Natural killer cell treated with Interleukin-12 subunit alpha and Interleukin-12 subunit beta and Interleukin-15 and Interleukin-18, amount 100 ng/mL, for 72 hours (primary cell): ENCODE results near the gene MFN1. TPM values are rescaled to one million over a fixed set of nuclear protein-coding genes. Genes with fewer than 3 reads are reported as not detected.

Source experiments
- ATAC-seq, 2 donors: fragments of 150-1000 bp; cut with Tn5 transposase in 1 of 2; sonication (Bioruptor Pico), chemical (Tn5 transposase) in 1 of 2; 2 replicates each; pipeline ENCODE4 v1.10.0; 2021
- DNase-seq: peaks from one replicate; pipeline ENCODE4 v3.0.0; 2022; ENCODE audit warnings: low spot score
- H3K27ac Mint-ChIP-seq, 2 donors: 1 replicate in 1 of 2; 2 replicates in 1 of 2; pipeline ENCODE4 v1.8.0; 2022; ENCODE audit warnings: mixed read lengths in 2 of 2, mild to moderate bottlenecking in 1 of 2, moderate library complexity in 1 of 2
- H3K27me3 Mint-ChIP-seq, 2 donors: 1 replicate in 1 of 2; 2 replicates in 1 of 2; pipeline ENCODE4 v1.8.0; 2022; ENCODE audit warnings: mixed read lengths in 2 of 2
- H3K36me3 Mint-ChIP-seq: one replicate; pipeline ENCODE4 v1.8.0; 2022; ENCODE audit warnings: mixed read lengths
- H3K4me1 Mint-ChIP-seq, 2 donors: 1 replicate in 1 of 2; 2 replicates in 1 of 2; pipeline ENCODE4 v1.8.0; 2022; ENCODE audit warnings: low read depth in 2 of 2, mixed read lengths in 2 of 2, mild to moderate bottlenecking in 1 of 2
- H3K4me3 Mint-ChIP-seq: one replicate; pipeline ENCODE4 v1.8.0; 2022; ENCODE audit warnings: mixed read lengths
- H3K9me3 Mint-ChIP-seq: 2 replicates; pipeline ENCODE4 v1.8.0; 2022; ENCODE audit warnings: mixed read lengths
- total RNA-seq, 2 donors: library from RNA; stranded (reverse); gene quantifications; one replicate each; pipeline ENCODE4 v1.2.3, GENCODE V29; 2022

The MFN1 gene
- total RNA-seq, 2 donors from 2014 or later = 33.6 to 39.5 TPM

DNA sequence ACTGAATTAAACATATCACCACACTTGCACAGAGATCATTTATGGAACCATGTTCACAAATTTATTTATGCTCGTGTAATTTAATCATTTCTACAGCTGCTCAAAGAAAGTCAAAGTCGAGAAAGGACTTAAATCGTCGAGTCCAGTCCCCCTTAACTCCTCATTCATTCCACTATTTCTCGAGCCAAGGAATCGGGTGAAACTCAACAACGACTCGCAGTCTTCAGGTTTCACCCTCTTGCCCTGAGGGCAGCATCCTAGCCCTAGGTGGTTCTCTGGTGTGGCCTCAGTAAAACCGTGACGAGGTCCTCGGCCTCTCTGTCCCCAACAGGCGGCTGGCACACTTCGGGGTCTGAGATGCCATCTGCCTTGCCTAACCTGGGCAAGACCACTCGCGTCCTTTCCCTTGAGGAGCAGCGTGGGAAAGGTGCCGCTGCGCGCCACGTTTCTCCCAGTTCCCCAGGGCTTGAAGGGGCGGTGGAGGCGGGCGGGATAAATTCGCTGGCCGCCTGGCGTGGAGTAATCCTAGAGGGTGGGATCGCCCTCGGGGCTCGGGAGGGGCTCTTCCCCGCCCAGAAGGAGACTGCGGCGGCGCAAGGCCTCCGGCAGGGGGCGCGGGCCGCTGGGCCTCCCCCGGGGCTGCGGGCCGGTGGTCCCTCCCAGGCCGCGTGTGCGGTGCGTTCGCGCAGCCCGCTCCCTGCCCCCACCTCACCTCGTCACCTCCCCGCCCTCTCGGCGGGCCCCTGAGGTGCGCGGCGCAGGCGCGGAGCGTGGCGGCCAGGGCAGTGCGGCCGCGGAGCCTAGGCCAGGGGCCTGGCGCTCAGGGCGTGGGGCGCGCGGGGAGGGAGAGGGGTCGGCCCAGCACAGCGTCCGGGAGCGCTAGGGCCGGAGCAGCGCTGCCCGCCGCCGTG, 25.0 kb upstream of the MFN1 start, which contains the start of gene ZNF639:
ZNF639 (plus strand) TSS at position 746 of the 911 bp plus-strand sequence. CDS start 5,263 bp downstream, outside the sequence.
- DNase-seq = peak; percentile 89
- H3K4me3 Mint-ChIP-seq = peak within 1 kb of the TSS; percentile 85
- peaks cover 0 to 9% of the 10 kb centered on the region in 2 donors for H3K27me3 Mint-ChIP-seq
- H3K36me3 Mint-ChIP-seq = no peaks in the 10 kb centered on the region
- ATAC-seq = peak; percentile 95
- H3K27ac Mint-ChIP-seq = peak within 1 kb of the TSS; percentile 81 to 86
- no peaks in the 10 kb centered on the region for H3K9me3 Mint-ChIP-seq
- peaks cover 26 to 35% of the 10 kb centered on the region in 2 donors for H3K4me1 Mint-ChIP-seq

DNA sequence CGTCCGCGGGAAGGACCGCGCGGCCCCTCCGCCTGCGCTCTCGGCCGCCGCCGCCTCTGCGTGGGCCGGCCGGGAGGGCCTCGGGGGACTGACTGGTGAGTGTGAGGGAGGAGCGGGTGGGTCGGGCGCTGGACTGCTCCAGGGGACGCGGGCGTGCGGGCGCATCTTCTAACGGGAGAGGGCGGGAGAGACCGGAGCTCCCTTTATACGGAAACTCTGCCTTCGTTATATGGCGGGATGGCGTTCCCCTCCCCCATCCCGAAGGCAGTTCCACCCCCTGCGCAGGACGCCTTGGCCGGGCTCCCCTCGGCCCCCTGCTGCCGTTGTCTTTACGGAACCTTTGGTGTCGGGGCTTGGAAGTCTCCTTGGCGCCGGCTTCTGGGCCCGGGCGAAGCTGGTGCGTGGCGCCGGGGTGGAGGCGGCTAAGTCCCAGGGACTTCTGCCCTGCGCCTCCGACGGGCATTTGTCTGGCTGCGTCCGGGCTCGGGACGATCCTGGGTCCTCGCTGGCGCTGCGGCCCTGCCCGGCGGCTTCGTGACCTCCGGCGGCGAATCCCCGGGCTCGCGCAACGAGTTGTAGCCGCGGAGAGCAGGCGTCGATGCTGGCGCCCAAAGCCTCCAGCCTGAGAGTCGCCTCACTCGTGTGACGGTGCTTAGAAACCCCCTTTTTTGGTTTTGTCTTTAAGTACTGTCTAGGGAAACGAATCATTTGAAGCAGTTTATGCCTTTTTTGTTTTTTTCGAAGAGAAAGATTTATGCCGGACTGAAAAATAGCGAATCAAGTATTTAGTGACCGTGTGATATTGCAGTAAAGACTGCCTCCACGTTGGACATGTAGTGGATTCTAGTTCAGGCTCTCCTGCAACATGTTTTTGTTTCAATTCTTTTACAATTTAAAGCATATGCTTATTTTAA, 24.1 kb upstream of the MFN1 start:
- Mint-ChIP-seq H3K9me3 (no peaks in the 10 kb centered on the region), H3K4me1 (peaks cover 26 to 35% of the 10 kb centered on the region in 2 donors), H3K36me3 (no peaks in the 10 kb centered on the region), H3K27ac (peak overlapping the region; percentile 81 to 86), H3K4me3 (peak overlapping the region; percentile 85), H3K27me3 (peaks cover 0 to 5% of the 10 kb centered on the region in 2 donors)
- ATAC-seq (peak; percentile 64 to 80), DNase-seq (peak; percentile 77)

DNA sequence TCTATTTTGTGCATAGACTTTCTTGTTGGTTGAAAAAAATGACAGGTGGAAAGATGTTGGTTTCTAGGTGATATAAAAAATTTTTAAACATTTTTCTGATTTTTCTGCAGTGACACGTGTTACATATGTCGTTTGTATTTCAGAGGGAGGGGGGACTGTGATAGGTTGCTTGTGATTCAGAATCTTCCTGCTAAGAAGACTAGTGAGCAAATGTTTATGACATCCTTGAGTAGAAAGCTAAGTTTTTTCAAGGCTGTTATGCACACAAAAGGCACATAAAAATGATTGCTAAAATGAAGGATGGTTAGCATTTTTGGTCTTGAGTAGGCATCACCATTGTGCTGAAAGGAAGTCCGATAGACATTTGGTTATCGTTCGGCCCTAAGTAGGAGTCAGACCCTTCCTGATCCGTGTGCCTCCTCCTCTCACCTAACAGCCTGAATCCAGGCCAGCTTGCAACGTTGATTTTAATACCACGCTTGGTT, 23.2 kb upstream of the MFN1 start:
- peaks cover 0 to 2% of the 10 kb centered on the region in 2 donors for H3K27me3 Mint-ChIP-seq
- peak overlapping the region; percentile 81 to 86 for H3K27ac Mint-ChIP-seq
- H3K4me3 Mint-ChIP-seq = peak overlapping the region; percentile 85
- H3K9me3 Mint-ChIP-seq = no peaks in the 10 kb centered on the region
- no peak for ATAC-seq
- no peaks in the 10 kb centered on the region for H3K36me3 Mint-ChIP-seq
- DNase-seq = no peak
- peaks cover 26 to 35% of the 10 kb centered on the region in 2 donors for H3K4me1 Mint-ChIP-seq

DNA sequence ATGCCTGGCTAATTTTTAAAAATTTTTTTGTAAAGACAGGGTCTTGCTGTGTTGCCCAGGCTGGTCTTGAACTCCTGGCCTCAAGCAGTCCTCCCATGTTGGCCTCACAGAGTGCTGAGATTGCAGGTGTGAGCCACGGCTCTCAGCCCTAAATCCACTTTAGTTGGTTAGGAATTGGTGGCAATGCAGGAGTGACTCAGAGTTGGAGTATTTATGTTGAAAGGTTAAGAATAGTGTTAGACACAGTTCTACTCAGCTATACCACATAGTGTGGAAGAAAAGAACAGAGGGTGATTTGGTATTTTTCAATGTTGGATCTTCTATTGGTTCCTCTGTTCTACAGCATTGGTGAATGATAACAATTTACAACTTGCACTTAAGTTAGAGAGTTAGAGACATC, 17.1 kb upstream of the MFN1 start:
- H3K27ac Mint-ChIP-seq = no peak overlapping the region
- H3K4me1 Mint-ChIP-seq = peaks cover 0 to under 1% of the 10 kb centered on the region in 2 donors
- H3K36me3 Mint-ChIP-seq = peaks cover 26% of the 10 kb centered on the region
- no peaks in the 10 kb centered on the region for H3K27me3 Mint-ChIP-seq
- DNase-seq = no peak
- ATAC-seq = no peak
- no peaks in the 10 kb centered on the region for H3K9me3 Mint-ChIP-seq
- no peak overlapping the region for H3K4me3 Mint-ChIP-seq

DNA sequence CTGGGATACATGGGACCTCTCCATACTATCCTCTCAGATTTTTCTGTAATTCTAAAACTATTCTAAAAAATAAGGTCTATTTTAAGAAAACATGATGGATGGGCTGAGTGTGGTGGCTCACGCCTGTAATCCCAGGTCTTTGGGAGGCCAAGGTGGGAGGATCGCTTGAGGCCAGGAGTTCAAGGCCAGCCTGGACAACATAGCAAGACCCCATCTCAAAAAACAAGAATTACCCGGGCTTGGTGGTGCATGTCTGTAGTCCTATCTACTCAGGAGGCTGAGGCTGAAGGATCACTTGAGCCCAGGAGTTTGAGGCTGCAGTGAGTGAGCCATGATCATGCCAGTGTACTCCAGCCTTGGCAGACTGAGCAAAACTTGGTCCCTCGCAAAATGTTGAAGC, 15.3 kb upstream of the MFN1 start:
- DNase-seq = no peak
- Mint-ChIP-seq H3K4me3 (no peak overlapping the region), H3K27ac (no peak overlapping the region), H3K9me3 (no peaks in the 10 kb centered on the region), H3K27me3 (no peaks in the 10 kb centered on the region), H3K4me1 (no peaks in the 10 kb centered on the region), H3K36me3 (peaks cover 29% of the 10 kb centered on the region)
- ATAC-seq = no peak

DNA sequence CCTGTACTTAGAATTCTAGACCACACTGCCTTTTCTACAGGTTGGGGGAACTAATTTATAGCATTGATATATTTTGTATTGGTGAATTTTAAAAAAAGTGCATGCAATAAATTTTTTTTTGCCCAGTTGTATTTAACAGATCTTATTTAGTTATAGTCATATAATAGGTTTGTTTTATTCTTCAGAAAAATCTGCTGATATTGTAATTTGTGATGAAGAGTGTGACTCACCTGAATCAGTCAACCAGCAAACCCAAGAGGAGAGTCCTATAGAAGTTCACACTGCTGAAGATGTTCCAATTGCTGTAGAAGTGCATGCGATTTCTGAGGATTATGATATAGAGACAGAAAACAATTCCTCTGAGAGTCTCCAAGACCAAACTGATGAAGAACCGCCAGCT, 14.4 kb upstream of the MFN1 start:
- Mint-ChIP-seq H3K36me3 (peaks cover 29% of the 10 kb centered on the region), H3K4me3 (no peak overlapping the region), H3K9me3 (no peaks in the 10 kb centered on the region), H3K27ac (no peak overlapping the region), H3K4me1 (no peaks in the 10 kb centered on the region), H3K27me3 (no peaks in the 10 kb centered on the region)
- ATAC-seq (no peak), DNase-seq (no peak)

DNA sequence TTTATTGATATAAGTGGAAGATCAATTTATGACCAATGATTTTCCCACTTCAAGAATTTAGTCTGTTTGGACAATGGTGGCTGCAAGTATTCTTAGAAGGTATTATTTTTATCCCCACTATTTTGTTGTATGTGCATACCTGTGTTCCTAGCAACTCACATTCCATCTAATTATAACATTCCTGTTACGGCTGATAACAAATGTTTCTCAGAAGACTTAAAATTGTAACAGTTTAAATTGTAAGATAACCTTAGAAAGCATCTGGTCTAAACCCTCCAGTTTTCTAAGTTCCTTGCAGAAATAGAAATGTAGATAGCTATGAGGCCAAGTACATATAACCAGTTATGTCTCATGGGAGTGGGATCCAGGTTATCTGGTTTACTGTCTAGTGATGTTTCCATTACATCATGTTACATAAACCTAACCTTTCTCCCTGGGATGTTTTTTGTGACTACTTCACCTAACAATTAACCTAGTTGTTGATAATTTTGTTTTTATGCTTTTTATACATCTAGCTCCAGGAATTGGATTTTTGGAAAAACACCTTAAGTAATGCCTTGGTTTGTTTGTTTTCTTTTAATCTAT, 11.1 kb upstream of the MFN1 start:
- no peak for ATAC-seq
- no peak overlapping the region for H3K4me3 Mint-ChIP-seq
- H3K27ac Mint-ChIP-seq = no peak overlapping the region
- H3K27me3 Mint-ChIP-seq = no peaks in the 10 kb centered on the region
- H3K36me3 Mint-ChIP-seq = peaks cover 24% of the 10 kb centered on the region
- DNase-seq = no peak
- H3K4me1 Mint-ChIP-seq = no peaks in the 10 kb centered on the region
- no peaks in the 10 kb centered on the region for H3K9me3 Mint-ChIP-seq

DNA sequence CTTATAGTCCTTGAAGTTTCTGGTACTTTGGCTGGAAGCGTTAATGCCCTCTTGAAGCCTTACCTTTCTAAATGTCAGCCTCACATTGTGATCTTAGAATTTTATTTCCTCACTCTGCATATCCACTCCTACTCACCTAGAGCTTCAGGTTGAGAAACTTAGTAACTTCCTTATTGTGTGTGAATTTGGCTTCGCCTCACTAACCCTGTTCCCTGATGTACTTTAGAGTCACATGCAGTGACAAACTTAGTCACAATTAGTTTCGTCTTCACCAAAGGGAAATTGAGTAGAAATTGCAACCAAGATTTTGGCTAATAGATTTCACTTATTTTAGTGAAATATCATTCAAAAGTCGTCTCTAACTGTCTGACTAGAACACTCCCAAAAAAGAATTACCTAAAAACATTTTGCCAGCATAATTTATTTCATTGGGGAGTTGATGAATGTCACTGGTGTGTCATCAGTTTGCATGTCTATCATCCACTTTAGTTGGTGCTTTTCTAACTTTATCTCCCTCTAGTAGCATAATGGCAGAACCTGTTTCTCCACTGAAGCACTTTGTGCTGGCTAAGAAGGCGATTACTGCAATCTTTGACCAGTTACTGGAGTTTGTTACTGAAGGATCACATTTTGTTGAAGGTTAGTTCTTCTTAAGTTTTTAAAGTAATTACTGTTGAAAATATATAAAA, 960 bp downstream of the MFN1 start:
- H3K36me3 Mint-ChIP-seq = peaks cover 10% of the 10 kb centered on the region
- peak overlapping the region; percentile 82 to 96 for H3K27ac Mint-ChIP-seq
- ATAC-seq = no peak
- DNase-seq = no peak
- peaks cover 10 to 11% of the 10 kb centered on the region in 2 donors for H3K4me1 Mint-ChIP-seq
- H3K9me3 Mint-ChIP-seq = no peaks in the 10 kb centered on the region
- no peaks in the 10 kb centered on the region for H3K27me3 Mint-ChIP-seq
- peak overlapping the region; percentile 98 for H3K4me3 Mint-ChIP-seq

DNA sequence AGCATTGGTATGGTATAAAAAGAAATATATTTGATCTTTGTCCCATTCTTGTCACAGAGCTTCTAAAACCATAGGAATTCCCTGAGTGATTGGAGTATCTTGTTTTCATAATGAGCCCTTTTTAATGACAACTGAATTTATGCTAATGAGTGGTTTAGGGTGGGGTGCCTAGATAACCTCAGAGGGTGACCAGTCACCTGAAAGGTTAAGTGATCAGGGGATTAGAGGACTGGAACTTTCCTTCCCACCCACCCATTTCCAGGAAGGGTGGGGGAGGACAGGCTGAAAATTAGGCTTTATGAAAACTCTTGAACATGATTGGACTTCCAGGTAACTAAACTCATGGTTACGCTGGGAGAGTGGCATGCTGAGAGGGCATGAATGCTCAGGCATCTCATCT, 8.5 kb downstream of the MFN1 start:
- Mint-ChIP-seq H3K4me1 (peaks cover 12 to 17% of the 10 kb centered on the region in 2 donors), H3K27me3 (no peaks in the 10 kb centered on the region), H3K4me3 (no peak overlapping the region), H3K27ac (peak overlapping the region in 1 of 2 donors; percentile 9), H3K36me3 (peaks cover 30% of the 10 kb centered on the region), H3K9me3 (no peaks in the 10 kb centered on the region)
- ATAC-seq (no peak), DNase-seq (no peak)

DNA sequence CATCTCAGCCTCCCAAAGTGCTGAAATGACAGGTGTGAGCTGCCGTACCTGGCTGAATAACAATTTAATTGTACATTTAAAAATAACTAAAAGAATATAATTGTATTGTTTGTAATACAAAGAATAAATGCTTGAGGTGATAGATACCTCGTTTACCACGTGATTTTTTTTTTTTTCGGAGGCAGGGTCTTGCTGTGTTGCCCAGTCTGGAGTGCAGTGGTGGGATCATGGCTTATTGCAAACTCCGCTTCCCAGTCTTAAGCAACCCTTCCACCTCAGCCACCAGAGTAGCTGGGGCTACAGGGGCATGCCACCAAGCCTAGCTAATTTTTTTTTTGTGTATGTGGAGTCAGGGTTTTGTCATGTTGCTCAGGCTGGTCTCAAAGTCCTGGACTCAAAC, 15.8 kb downstream of the MFN1 start:
- ATAC-seq = no peak
- Mint-ChIP-seq H3K27me3 (no peaks in the 10 kb centered on the region), H3K4me1 (no peaks in the 10 kb centered on the region), H3K36me3 (peaks cover 15% of the 10 kb centered on the region), H3K27ac (no peak overlapping the region), H3K4me3 (no peak overlapping the region), H3K9me3 (no peaks in the 10 kb centered on the region)
- DNase-seq = no peak

DNA sequence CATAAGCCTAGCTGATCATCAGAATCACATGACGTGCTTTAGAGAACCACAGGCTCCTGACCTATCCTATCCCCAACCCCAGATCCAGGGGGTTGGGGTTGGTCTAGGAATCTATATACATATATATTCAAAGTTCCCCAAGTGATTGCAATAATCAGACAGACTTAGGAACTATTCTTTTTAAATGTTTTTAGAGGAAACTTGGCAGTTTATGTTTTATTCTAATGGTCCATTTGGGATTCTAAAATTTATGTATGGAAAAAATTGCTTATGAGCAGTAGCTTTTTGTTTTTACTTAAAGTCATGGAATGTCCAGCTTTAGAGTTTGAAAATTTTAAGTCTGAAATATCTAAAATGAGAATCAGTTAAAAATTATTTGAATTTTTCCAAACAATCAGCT, 22.1 kb downstream of the MFN1 start:
- H3K4me3 Mint-ChIP-seq = no peak overlapping the region
- ATAC-seq = no peak
- H3K9me3 Mint-ChIP-seq = no peaks in the 10 kb centered on the region
- H3K36me3 Mint-ChIP-seq = peaks cover 11% of the 10 kb centered on the region
- DNase-seq = no peak
- no peaks in the 10 kb centered on the region for H3K27me3 Mint-ChIP-seq
- no peak overlapping the region for H3K27ac Mint-ChIP-seq
- H3K4me1 Mint-ChIP-seq = no peaks in the 10 kb centered on the region

DNA sequence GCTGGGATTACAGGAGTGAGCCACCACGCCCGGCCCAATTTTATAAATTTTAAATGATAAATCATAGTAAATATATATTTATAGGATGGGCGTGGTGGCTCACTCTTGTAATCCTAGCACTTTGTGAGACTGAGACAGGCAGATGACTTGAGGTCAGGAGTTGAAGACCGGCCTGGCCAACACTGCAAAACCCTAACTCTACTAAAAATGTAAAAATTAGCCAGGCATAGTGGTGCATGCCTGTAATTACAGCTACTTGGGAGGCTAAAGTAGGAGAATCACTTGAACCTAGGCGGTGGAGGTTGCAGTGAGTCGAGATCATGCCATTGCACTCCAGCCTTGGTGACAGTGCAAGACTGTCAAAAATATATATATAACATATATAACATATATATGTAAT, 26.4 kb downstream of the MFN1 start:
- Mint-ChIP-seq H3K9me3 (no peaks in the 10 kb centered on the region), H3K4me3 (no peak overlapping the region), H3K27ac (no peak overlapping the region), H3K4me1 (no peaks in the 10 kb centered on the region), H3K36me3 (no peaks in the 10 kb centered on the region), H3K27me3 (no peaks in the 10 kb centered on the region)
- ATAC-seq (no peak), DNase-seq (no peak)
